T-helper 1 cell treated with Interleukin-12 subunit alpha and Interleukin-12 subunit beta and Interleukin-4 antibody, amounts not matched to agents 30 ng/mL and 1 ng/mL, for 36 hours (primary cell): ENCODE measurements around the gene CSF3R. TPM values are rescaled to one million over a fixed set of nuclear protein-coding genes. Genes with fewer than 3 reads are reported as not detected.

Experiments used
- intact Hi-C: fragments of 100-400 bp; cut with micrococcal nuclease; formaldehyde crosslinking; loops from one replicate; pipeline ENCODE4 v1.15.1; 2024
- total RNA-seq: library from RNA; stranded (reverse); gene quantifications from 2 replicates; pipeline ENCODE4 v1.2.3, GENCODE V29; 2022

Gene CSF3R
- total RNA-seq, 1 donor from 2014 or later = 1.1 TPM

- intact Hi-C loops = loop anchor here (1.0 to 10.0 kb wide), 7 partner anchors 10 to 1228 kb away; partner anchors contain the start of genes CDCA8, KIAA0319L, NCDN and OSCP1
Observed at GRCh38 chr1:36463803-36464604, 18.7 kb downstream of the CSF3R start, which contains the start of gene MRPS15. Gene MRPS15, minus strand, starts transcription at chr1:36464384. Its CDS starts 109 bp downstream, at chr1:36464275.

DNA sequence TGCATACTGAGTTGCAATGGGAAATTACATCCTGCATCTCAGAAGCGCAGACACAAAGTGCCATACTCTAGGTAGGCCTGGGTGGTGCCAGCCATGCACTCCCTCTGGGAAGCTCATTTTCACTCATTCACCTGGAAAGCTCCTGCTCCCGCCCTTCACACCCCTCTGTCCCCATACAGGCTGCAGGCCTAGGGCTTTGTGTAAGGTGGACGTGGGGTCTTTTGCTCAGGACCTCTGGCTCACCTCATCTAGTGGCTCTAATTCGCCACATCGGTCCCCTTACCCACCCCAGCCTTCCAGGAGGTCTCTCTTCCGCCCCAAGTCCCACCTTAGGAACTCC is 19.3 kb downstream of the CSF3R start:
- intact Hi-C loops = loop anchor here (10.0 kb wide), 1 partner anchor 1011 kb away; the partner anchor contains the start of gene ZC3H12A

GRCh38 chr1:36458910-36459309 is 23.8 kb downstream of the CSF3R start:
- intact Hi-C loops = loop anchor here (1.0 kb wide), 1 partner anchor 9 kb away; the partner anchor contains the start of gene OSCP1

DNA sequence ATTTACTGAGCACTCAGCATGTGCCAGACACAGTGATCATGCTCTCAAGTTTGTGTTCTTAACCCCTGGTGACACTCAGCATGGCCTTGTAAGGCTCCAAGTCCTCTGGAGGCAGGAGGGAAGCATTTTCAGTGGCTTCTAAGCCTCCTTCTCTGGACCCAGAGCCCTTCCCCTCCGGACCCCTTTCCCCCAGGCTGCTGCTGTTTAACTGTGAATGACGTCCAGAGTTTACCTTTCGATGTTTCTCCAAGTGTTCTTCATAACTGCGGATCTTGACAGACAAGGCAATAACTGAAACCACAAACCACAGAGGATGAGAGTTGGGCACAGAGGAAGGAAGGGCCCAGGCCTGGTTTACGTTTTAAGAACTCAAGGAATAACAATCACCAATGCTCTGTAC is 25.0 kb downstream of the CSF3R start:
- intact Hi-C loops = no loop called here

DNA sequence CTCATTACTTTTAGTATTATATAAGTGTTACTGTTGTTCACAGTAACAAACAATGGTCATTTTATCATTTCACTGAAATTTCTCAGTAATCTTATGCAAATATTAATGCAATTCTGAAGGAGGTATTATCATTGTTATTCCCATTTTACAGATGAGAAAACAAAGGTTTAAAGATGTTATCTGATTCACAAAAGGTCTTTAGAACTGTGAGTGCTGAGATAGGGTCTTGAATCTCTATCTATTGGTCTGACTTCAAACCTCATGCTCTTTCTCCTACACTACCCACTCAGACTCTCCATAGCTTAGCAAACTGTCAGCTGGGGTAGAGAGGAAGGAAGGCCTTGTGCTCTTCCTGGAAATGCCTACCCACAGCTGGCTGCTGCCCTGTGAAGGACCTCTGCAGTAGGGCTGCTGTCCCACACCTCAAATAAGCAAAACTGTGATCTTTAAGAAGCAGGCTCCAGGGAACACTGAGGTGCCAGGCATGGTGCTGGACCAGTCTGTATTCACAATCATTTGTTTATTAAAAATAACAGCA is 26.3 kb downstream of the CSF3R start:
- intact Hi-C loops = no loop called here

DNA sequence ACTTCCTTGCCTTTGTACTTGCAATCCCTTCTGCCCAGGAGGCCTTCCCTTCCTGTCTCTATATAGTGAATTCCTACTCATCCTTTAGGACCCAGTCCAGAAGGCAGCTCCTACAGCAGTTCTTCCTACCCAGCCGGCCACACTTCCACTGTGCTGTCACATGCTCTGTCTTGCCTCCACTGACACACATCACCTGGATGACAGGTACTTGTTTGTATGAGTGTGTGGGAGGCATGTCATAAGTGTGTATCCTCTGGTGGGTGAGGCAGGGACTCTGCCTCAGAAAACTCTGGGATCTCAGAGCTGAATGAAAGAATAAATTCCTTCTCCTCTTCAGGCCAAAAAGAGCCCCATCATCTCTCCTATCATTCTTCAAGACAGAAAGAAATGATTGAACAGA is 27.3 kb downstream of the CSF3R start:
- intact Hi-C loops = no loop called here

DNA sequence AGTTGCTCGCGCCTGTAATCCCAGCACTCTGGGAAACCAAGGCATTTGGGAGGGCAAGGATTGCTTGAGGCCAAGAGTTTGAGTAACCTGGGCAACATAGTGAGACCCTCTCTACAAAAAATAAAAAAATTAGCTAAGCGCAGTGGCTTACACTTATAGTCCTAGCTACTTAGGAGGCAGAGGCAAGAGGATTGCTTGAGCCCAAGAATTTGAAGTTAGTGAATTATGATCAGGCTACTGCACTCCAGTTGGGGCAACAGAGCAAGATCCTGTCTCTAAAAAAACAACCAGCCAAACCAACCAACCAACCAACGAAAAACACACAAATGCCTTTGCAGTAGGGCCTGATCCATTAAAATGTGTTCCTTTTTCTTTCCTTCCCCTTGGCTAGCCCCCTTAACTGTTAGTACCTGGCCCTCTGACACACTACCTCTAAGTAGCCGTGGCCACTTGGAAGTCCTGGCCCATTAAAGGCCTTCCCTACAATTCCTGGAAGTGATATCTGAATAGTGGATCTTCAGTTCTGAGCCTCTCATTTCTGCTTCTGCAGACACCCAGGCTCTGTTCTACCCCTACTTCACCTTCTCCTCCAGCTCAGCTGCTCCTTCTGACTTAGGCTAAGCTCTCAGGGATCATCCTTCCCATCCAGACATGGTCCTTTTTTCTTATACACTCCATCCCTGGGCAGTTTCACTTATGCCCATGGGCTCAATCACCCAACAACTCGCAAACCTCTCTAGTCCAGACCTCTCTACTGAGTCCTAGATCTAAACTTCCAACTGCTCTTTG is 28.9 kb downstream of the CSF3R start:
- intact Hi-C loops = no loop called here

- intact Hi-C loops = no loop called here
Observed at GRCh38 chr1:36453051-36453450, 29.7 kb downstream of the CSF3R start.

DNA sequence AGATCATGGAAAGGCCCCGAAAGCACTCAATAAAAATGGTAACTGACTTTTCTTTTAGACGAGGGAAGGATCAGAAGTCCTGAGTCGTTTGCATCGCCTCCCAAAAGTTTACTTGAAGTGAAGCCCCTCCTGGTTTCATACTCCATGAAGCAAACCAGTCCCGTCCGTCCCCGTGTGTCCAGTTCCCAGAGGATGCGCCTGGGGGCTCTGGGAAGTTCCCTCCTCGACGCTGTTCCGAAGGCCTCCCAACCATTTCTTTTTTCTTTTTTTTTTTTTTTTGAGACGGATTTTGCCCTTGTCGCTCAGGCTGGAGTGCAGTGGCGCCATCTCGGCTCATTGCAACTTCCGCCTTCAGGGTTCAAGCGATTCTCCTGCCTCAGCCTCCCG is 31.8 kb downstream of the CSF3R start:
- intact Hi-C loops = loop anchor here (1.0 to 2.0 kb wide), 7 partner anchors 8 to 1241 kb away; partner anchors contain the start of genes CDCA8, LSM10, MRPS15 and TRAPPC3

DNA sequence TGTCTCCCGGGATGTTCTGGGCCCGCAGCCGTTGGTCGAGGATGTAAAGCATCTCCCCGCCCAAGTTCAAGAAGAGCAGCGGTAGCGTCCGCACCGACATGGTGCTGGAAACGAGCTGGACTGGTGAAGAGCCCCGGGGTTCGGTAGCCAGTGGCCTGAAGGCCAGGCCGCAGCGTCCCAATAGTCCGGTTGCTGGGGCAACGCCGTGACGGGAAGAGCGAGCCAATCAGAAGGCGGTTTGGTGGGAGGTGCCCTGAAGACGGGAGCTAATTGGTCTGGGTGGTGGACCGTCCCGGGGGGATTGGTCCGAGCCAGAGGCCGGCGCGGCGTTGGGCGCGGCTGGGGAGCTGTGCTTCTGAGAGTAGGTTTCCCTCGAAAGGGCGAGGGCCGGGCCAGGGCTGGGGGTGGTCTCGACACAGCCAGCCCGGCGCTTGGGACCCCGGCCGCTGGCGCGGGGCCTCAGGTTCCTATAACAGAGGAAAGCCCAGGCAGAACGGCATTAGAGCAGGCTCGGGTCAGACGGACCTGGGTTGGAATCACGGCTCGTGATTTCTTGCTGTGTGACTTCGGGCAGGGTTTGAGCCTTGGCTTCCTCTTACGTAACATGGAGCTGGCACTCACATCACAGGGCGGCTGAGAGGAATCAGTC is 32.3 kb downstream of the CSF3R start, which contains the start of gene OSCP1:
TSS of gene OSCP1 (minus strand) at position 182 of the 649 bp plus-strand sequence. CDS start at position 100, 82 bp downstream.
- intact Hi-C loops = loop anchor here (1.0 to 2.0 kb wide), 7 partner anchors 9 to 1242 kb away; partner anchors contain the start of genes CDCA8, LSM10, MRPS15 and TRAPPC3

- intact Hi-C loops = no loop called here
Observed at GRCh38 chr1:36448530-36449056, 34.1 kb downstream of the CSF3R start.

DNA sequence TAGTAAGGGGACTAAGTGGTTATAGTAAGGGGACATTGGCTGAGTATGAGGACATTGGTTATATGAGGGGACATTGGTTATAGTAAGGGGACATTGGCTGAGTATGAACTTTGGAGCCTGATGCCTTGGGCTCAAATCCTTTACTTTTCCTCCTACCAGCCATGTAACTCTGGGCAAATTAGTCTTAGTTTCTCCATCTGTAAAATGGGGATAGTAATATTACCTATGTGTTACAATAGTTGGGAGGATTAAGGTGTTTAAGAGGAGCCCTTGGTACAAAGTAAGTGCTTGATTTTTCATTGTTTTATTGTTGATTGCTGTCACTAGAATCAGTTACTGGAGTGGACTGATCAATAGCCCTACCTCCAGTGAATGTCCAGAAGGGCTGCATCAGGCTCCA is 35.3 kb downstream of the CSF3R start:
- intact Hi-C loops = no loop called here

- intact Hi-C loops = loop anchor here (1.0 kb wide), 1 partner anchor 28 kb away; no protein-coding TSS in a partner anchor
Observed at GRCh38 chr1:36446746-36447145, 36.0 kb downstream of the CSF3R start.

DNA sequence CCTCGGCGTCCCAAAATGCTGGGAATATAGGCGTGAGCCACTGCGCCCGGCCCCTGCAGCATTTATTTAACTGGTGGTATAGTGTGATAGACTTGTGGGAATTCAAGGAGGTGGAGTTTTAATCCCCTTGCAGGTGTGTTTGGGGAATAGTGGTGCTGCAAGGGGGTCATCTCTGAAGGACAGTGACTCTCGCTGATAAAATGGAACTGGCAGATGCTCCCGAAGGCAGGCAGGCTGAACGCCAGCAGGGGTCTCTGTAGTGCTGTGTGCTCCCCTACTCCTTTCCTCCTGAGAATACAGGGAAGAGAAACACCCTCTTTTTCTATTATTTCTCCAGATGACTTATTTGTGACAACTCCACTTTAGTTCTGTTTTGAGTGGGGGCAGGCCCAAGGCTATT is 36.4 kb downstream of the CSF3R start:
- intact Hi-C loops = loop anchor here (1.0 kb wide), 1 partner anchor 28 kb away; no protein-coding TSS in a partner anchor

DNA sequence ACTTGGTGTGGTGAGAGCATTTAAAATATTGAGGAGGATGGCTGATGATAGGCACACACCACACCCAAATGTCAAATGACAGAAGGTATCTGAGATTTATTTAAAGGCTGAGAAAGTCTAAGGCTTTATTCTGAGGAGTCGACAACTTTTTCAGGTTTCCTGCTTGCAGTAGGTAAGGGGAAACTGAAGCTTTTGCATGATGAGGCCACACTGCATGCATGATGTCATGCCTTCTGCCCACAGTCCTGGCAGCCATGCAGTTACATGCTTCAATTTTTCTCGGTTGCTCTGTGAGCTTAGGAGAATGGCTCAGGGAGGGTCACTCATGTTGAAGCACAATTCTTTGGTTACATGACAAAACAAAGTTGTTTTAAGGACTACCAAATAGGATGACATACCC is 39.4 kb downstream of the CSF3R start:
- intact Hi-C loops = no loop called here

DNA sequence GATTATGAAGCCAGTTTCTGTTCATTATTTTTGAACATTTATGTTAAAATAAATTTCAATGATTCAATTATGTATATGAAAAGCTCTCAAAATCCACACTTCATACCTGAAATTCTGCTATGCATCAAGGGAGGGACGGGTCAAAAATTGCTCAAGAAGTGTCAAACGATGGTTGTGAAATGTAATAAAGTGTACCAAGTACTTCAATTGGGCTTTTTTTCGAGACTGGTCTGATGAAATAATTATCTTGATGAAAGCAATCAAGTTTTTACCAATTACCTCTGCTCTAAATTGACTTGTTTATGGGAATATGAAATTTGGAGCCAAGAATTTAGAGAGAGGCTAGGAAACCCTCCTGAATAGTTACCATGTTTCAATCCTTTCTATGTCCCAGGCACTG is 40.4 kb downstream of the CSF3R start:
- intact Hi-C loops = no loop called here

- intact Hi-C loops = no loop called here
Observed at GRCh38 chr1:36440646-36441045, 42.1 kb downstream of the CSF3R start.

GRCh38 chr1:36440044-36440443 is 42.7 kb downstream of the CSF3R start:
- intact Hi-C loops = no loop called here

- intact Hi-C loops = no loop called here
Observed at GRCh38 chr1:36438715-36439114, 44.0 kb downstream of the CSF3R start.

DNA sequence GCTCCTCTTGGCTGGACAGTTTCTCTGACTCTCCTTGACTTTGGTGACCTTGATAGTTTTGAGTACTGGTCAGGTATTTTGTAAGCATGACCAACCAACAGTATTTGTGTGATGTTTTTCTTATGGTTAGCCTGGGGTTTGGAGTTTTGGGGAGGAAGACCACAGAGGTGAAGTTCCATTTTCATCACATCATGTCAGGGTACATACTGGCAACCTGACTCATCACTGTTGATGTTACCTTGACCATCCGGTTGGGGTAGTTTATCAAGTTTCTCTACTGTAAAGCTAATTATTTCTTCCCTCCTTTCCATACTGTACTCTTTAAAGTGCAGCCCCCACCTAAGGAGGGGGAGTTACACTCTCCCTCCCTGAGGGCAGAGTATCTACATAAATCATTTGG is 45.9 kb downstream of the CSF3R start:
- intact Hi-C loops = no loop called here

DNA sequence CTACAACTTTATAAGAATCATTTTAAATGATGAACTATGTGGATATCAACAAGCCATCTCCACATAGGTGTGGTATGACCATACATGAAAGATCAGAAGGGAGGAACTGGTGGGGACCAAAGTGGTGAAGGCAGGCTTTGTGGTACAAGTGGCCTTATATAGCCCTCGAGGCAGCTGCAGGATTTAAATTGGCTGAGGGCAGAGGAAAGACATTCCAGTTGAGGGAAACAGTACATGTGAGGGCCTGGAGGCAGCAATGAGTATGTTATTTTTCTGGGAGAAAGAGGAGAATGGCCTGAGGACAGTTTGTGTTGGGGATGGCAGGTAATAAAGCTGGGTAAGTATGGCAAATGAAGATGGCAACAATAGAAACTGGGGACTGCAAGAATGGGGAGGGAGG is 49.6 kb downstream of the CSF3R start:
- intact Hi-C loops = no loop called here
